DOHH2 (cell line): ENCODE measurements around the gene WFS1.
A peak's percentile ranks its signal among the peaks of the same experiment; 100 is the strongest.

Experiments
- H3F3A ChIP-seq: fragments of 200-600 bp; sonication (generic), shearing (Covaris generic); 2 replicates; pipeline ENCODE4 v1.6.0; 2016; ENCODE audit warnings: antibody characterized with exemption, mild to moderate bottlenecking; ENCODE audit not compliant: control insufficient read depth, insufficient read depth
- H3K27ac ChIP-seq: fragments of 200-600 bp; sonication (generic); 2 replicates; pipeline ENCODE4 v1.5.1; 2014; ENCODE audit warnings: low read depth, mild to moderate bottlenecking, low read length, moderate library complexity
- H3K27me3 ChIP-seq: fragments of 200-600 bp; sonication (generic); 2 replicates; pipeline ENCODE4 v1.6.1; 2014; ENCODE audit warnings: mild to moderate bottlenecking, low read length, mixed read lengths; ENCODE audit not compliant: control insufficient read depth
- H3K36me3 ChIP-seq: fragments of 200-600 bp; sonication (generic); 2 replicates; pipeline ENCODE4 v1.6.1; 2014; ENCODE audit warnings: mild to moderate bottlenecking, low read length, moderate library complexity, mixed read lengths; ENCODE audit not compliant: control insufficient read depth
- H3K4me1 ChIP-seq: fragments of 200-600 bp; sonication (generic); 2 replicates; pipeline ENCODE4 v1.6.1; 2014; ENCODE audit warnings: mild to moderate bottlenecking, low read length, mixed read lengths; ENCODE audit not compliant: control insufficient read depth
- H3K4me2 ChIP-seq: fragments of 200-600 bp; sonication (generic); 2 replicates; pipeline ENCODE4 v1.6.0; 2014; ENCODE audit warnings: mild to moderate bottlenecking, low read length, moderate library complexity
- H3K4me3 ChIP-seq: fragments of 200-600 bp; sonication (generic); 2 replicates; pipeline ENCODE4 v1.5.1; 2014; ENCODE audit warnings: mild to moderate bottlenecking, low read length, mixed read lengths
- H3K79me2 ChIP-seq: fragments of 200-600 bp; sonication (generic); 2 replicates; pipeline ENCODE4 v1.6.1; 2014; ENCODE audit warnings: mild to moderate bottlenecking, low read length, mixed read lengths; ENCODE audit not compliant: control insufficient read depth
- H3K9me2 ChIP-seq: fragments of 200-600 bp; sonication (generic); replicated peaks from 2 replicates; pipeline ENCODE4 v1.6.1; 2014; ENCODE audit warnings: mild to moderate bottlenecking, low read length, mixed read lengths; ENCODE audit not compliant: control insufficient read depth
- H3K9me3 ChIP-seq: fragments of 200-600 bp; sonication (generic); 2 replicates; pipeline ENCODE4 v1.6.1; 2014; ENCODE audit warnings: antibody characterized with exemption, low read length, mixed read lengths; ENCODE audit not compliant: control insufficient read depth, insufficient read depth
- H4K20me1 ChIP-seq: fragments of 200-600 bp; sonication (generic); 2 replicates; pipeline ENCODE4 v1.6.0; 2014; ENCODE audit warnings: low read depth, mild to moderate bottlenecking, antibody characterized with exemption, low read length, moderate library complexity; ENCODE audit not compliant: control insufficient read depth, insufficient read depth
- EZH2phosphoT487 ChIP-seq: fragments of 200-600 bp; sonication (generic); IDR thresholded peaks from 2 replicates; pipeline ENCODE4 v1.6.1; 2017; ENCODE audit warnings: borderline replicate concordance, mild to moderate bottlenecking, antibody characterized with exemption, low read length, moderate library complexity, mixed read lengths
- TF ChIP-seq, protein P1 (sequence below): fragments of 200-600 bp; sonication (generic); IDR thresholded peaks from one replicate; pipeline ENCODE4 v1.5.1; 2014; ENCODE audit warnings: antibody characterized with exemption, mild to moderate bottlenecking, low read depth, low read length; ENCODE audit not compliant: poor library complexity, severe bottlenecking

The WFS1 gene

DNA sequence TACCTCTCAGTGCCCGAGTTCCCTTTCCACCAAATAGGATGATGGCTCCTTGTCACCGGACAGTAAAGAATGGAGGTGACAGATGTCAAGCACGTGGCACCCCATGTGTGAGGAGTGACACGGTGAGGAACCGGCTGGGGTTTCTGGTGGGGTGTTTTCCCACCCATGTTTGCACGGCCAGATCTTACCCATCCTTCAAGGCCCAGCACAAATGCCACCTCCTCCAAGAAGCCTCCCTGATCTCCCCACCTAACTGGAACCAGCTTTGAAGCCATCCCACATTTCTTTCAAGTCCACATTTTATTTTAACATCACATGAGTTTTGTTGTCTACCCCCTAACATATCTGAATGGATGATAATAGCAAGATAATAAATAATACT lies 63.0 kb downstream of the WFS1 start:
- Histone ChIP-seq H3F3A (no peaks in the 10 kb centered on the region), H3K4me3 (no peak overlapping the region), H3K4me2 (no peak overlapping the region), H3K27me3 (no peaks in the 10 kb centered on the region), H3K9me2 (no peaks in the 10 kb centered on the region), H3K36me3 (no peaks in the 10 kb centered on the region), H3K79me2 (no peaks in the 10 kb centered on the region), H3K4me1 (no peaks in the 10 kb centered on the region), H3K27ac (no peak overlapping the region), H3K9me3 (no peaks in the 10 kb centered on the region), H4K20me1 (no peaks in the 10 kb centered on the region)
- no peak for TF ChIP-seq EZH2phosphoT487
- TF ChIP-seq, protein P1, sequence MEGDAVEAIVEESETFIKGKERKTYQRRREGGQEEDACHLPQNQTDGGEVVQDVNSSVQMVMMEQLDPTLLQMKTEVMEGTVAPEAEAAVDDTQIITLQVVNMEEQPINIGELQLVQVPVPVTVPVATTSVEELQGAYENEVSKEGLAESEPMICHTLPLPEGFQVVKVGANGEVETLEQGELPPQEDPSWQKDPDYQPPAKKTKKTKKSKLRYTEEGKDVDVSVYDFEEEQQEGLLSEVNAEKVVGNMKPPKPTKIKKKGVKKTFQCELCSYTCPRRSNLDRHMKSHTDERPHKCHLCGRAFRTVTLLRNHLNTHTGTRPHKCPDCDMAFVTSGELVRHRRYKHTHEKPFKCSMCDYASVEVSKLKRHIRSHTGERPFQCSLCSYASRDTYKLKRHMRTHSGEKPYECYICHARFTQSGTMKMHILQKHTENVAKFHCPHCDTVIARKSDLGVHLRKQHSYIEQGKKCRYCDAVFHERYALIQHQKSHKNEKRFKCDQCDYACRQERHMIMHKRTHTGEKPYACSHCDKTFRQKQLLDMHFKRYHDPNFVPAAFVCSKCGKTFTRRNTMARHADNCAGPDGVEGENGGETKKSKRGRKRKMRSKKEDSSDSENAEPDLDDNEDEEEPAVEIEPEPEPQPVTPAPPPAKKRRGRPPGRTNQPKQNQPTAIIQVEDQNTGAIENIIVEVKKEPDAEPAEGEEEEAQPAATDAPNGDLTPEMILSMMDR, result no peak

GRCh38 chr4:6333301-6334202 lies 63.9 kb downstream of the WFS1 start:
- Histone ChIP-seq H3K27me3 (no peaks in the 10 kb centered on the region), H3F3A (no peaks in the 10 kb centered on the region), H3K79me2 (no peaks in the 10 kb centered on the region), H3K4me2 (no peak overlapping the region), H3K9me3 (no peaks in the 10 kb centered on the region), H3K27ac (no peak overlapping the region), H3K36me3 (no peaks in the 10 kb centered on the region), H3K4me1 (peaks cover 6% of the 10 kb centered on the region; the same call in 1 of the 2 replicates), H3K9me2 (no peaks in the 10 kb centered on the region), H4K20me1 (no peaks in the 10 kb centered on the region), H3K4me3 (no peak overlapping the region)
- no peak for TF ChIP-seq EZH2phosphoT487
- TF ChIP-seq, protein P1, result peak; percentile 82

DNA sequence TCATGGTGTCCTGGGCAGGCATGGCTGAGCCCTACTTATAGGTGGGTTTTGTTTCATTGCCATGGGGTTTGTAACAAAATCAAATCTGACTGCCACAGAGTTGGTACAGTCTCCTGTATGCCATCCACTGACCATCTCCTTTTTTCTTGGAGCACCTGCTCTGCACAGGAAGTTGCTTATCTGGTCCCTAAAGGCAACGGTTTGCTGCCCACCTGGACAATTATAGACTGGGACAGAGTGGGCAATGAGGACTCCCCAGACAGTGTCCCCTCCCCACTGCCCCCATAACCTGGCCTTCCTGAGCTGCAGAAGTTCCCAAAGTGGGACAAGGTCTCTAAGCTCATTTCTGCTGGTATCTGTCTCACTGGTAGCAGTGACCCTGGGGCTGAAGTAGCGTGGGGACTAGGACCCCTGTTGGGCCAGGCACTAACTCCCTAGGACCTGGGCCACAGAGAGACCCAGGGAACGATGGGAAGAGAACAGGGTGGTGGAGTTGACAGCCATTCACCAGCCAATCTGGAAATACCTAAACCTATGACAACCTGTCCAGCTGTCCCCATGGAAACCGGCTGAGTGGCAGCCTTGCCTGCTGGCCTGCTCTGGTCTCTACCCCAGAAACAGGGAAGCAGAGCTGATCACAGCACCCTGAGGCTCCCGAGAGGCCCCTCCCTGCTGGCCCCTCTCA lies 64.7 kb downstream of the WFS1 start:
- H3K4me3 ChIP-seq, result no peak overlapping the region
- no peaks in the 10 kb centered on the region for H4K20me1 ChIP-seq
- no peak overlapping the region for H3K4me2 ChIP-seq
- H3K4me1 ChIP-seq, result peaks cover 6% of the 10 kb centered on the region; the same call in 1 of the 2 replicates
- no peaks in the 10 kb centered on the region for H3K9me3 ChIP-seq
- no peaks in the 10 kb centered on the region for H3K36me3 ChIP-seq
- no peak overlapping the region for H3K27ac ChIP-seq
- H3K9me2 ChIP-seq, result no peaks in the 10 kb centered on the region
- H3K79me2 ChIP-seq, result no peaks in the 10 kb centered on the region
- no peaks in the 10 kb centered on the region for H3F3A ChIP-seq
- no peaks in the 10 kb centered on the region for H3K27me3 ChIP-seq
- TF ChIP-seq EZH2phosphoT487, result no peak
- TF ChIP-seq, protein P1, result no peak
